IMR-90 (cell line): ENCODE results near the gene LRP1B. TPM values are rescaled to one million over a fixed set of nuclear protein-coding genes. Genes with fewer than 3 reads are reported as not detected.

ENCODE experiments used
- ATAC-seq: fragments of 200-7000 bp; cut with Tn5 transposase; 2 replicates; pipeline ENCODE4 v1.9.1; 2020; ENCODE audit warnings: low read depth, mild to moderate bottlenecking, moderate library complexity
- BruUV-seq: library from RNA; stranded (reverse); fragments of 400-500 nt; replicated peaks from 2 replicates; lab custom pipeline; 2021; lab: Mats Ljungman, UMichigan
- CTCF ChIA-PET: fragments of 300-600 bp; formaldehyde crosslinking; extraction: SDS; loops from one replicate; lab custom pipeline; 2021; ENCODE audit warnings: antibody characterized with exemption; lab: Yijun Ruan, JAX
- POLR2A ChIA-PET: fragments of 300-600 bp; sonication (Branson Sonifier 250); formaldehyde crosslinking; loops from one replicate; lab custom pipeline; 2022; ENCODE audit warnings: antibody characterized with exemption; ENCODE audit not compliant: unreplicated experiment; lab: Charles Lee
- DNase-seq: peaks from one replicate; pipeline ENCODE4 v3.0.0; 2013
- H2AFZ ChIP-seq: replicated peaks from 2 replicates; pipeline ENCODE3; 2013; ENCODE audit warnings: low read length, mild to moderate bottlenecking; ENCODE audit not compliant: poor library complexity
- H2AK5ac ChIP-seq: 2 replicates; pipeline ENCODE4 v1.6.1; 2013; ENCODE audit warnings: low read depth, low read length, inconsistent platforms
- H2AK9ac ChIP-seq: replicated peaks from 2 replicates; pipeline ENCODE3; 2013; ENCODE audit warnings: mild to moderate bottlenecking, low read depth, low read length, moderate library complexity; ENCODE audit not compliant: poor library complexity
- H2BK120ac ChIP-seq: 2 replicates; pipeline ENCODE4 v1.6.1; 2013; ENCODE audit warnings: low read depth, low read length, inconsistent platforms
- H2BK15ac ChIP-seq: 3 replicates; pipeline ENCODE4 v1.6.1; 2013; ENCODE audit warnings: low read depth, low read length, inconsistent platforms
- H2BK20ac ChIP-seq: 2 replicates; pipeline ENCODE4 v1.6.1; 2013; ENCODE audit warnings: low read depth, mild to moderate bottlenecking, inconsistent platforms, low read length, moderate library complexity
- H2BK5ac ChIP-seq: 2 replicates; pipeline ENCODE4 v1.6.1; 2013; ENCODE audit warnings: mild to moderate bottlenecking, low read depth, low read length, inconsistent platforms; ENCODE audit not compliant: poor library complexity, severe bottlenecking
- H3K14ac ChIP-seq: replicated peaks from 2 replicates; pipeline ENCODE4 v1.6.1; 2013; ENCODE audit warnings: low read depth, low read length, inconsistent platforms
- H3K18ac ChIP-seq: 2 replicates; pipeline ENCODE4 v1.6.1; 2013; ENCODE audit warnings: low read depth, low read length, control low read depth
- H3K23ac ChIP-seq: 2 replicates; pipeline ENCODE4 v1.6.1; 2013; ENCODE audit warnings: low read depth, low read length, inconsistent platforms
- H3K27ac ChIP-seq: 2 replicates; pipeline ENCODE4 v1.5.1; 2013; ENCODE audit warnings: mild to moderate bottlenecking, control low read depth, low read length; ENCODE audit not compliant: insufficient read depth
- H3K27me3 ChIP-seq: 2 replicates; pipeline ENCODE4 v1.6.1; 2013; ENCODE audit warnings: low read length; ENCODE audit not compliant: control insufficient read depth, insufficient read depth
- H3K36me3 ChIP-seq: 2 replicates; pipeline ENCODE4 v1.6.1; 2013; ENCODE audit warnings: low read length, mixed read lengths; ENCODE audit not compliant: control insufficient read depth, insufficient read depth
- H3K4ac ChIP-seq: 2 replicates; pipeline ENCODE4 v1.6.1; 2013; ENCODE audit warnings: low read depth, low read length, inconsistent platforms
- H3K4me1 ChIP-seq: 2 replicates; pipeline ENCODE4 v1.6.1; 2013; ENCODE audit warnings: low read length, mixed read lengths; ENCODE audit not compliant: control insufficient read depth, insufficient read depth
- H3K4me2 ChIP-seq: 2 replicates; pipeline ENCODE4 v1.6.1; 2013; ENCODE audit warnings: low read depth, mild to moderate bottlenecking, control low read depth, low read length, moderate library complexity
- H3K4me3 ChIP-seq: 2 replicates; pipeline ENCODE4 v1.5.1; 2013; ENCODE audit warnings: low read depth, mild to moderate bottlenecking, control low read depth, low read length, moderate library complexity; ENCODE audit not compliant: insufficient read depth
- H3K56ac ChIP-seq: 2 replicates; pipeline ENCODE4 v1.6.1; 2013; ENCODE audit warnings: low read length, inconsistent platforms; ENCODE audit not compliant: insufficient read depth; ENCODE audit errors: extremely low read depth
- H3K79me1 ChIP-seq, 2 experiments: 2 replicates each; pipeline ENCODE4 v1.6.1; 2013; ENCODE audit warnings: low read length in 2 of 2, inconsistent platforms in 1 of 2, low read depth in 1 of 2
- H3K9ac ChIP-seq: 2 replicates; pipeline ENCODE4 v1.6.1; 2013; ENCODE audit warnings: low read depth, low read length, control low read depth
- H3K9me1 ChIP-seq: 2 replicates; pipeline ENCODE4 v1.6.1; 2013; ENCODE audit warnings: low read length, inconsistent platforms; ENCODE audit not compliant: insufficient read depth
- H3K9me3 ChIP-seq: 2 replicates; pipeline ENCODE4 v1.6.1; 2013; ENCODE audit warnings: low read length; ENCODE audit not compliant: control insufficient read depth, insufficient read depth
- H4K20me1 ChIP-seq: 2 replicates; pipeline ENCODE4 v1.6.1; 2013; ENCODE audit warnings: low read length, inconsistent platforms; ENCODE audit not compliant: insufficient read depth
- H4K5ac ChIP-seq: 2 replicates; pipeline ENCODE4 v1.6.1; 2013; ENCODE audit warnings: mild to moderate bottlenecking, low read depth, low read length, control low read depth
- H4K8ac ChIP-seq, 2 experiments: 2 replicates each; pipeline ENCODE4 v1.6.1; 2013; ENCODE audit warnings: low read depth in 2 of 2, low read length in 2 of 2, control low read depth in 1 of 2, inconsistent platforms in 1 of 2
- H4K91ac ChIP-seq: 2 replicates; pipeline ENCODE4 v1.6.1; 2013; ENCODE audit warnings: low read depth, low read length, inconsistent platforms; ENCODE audit not compliant: insufficient read depth
- BHLHE40 ChIP-seq: fragments of 150-350 bp; IDR thresholded peaks from 2 replicates; pipeline ENCODE4 v1.6.1; 2016; ENCODE audit warnings: mild to moderate bottlenecking, low read depth, low read length
- CEBPB ChIP-seq: IDR thresholded peaks from 2 replicates; pipeline ENCODE4 v1.6.1; 2012; ENCODE audit warnings: low read depth, low read length, improper control_type of control experiment
- CHD1 ChIP-seq: IDR thresholded peaks from 2 replicates; pipeline ENCODE4 v1.6.1; 2012; ENCODE audit warnings: low read depth, low read length, improper control_type of control experiment
- FOS ChIP-seq: fragments of 150-350 bp; IDR thresholded peaks from 2 replicates; pipeline ENCODE4 v1.6.1; 2016; ENCODE audit warnings: low read depth, low read length
- MAFK ChIP-seq: IDR thresholded peaks from 2 replicates; pipeline ENCODE4 v1.6.1; 2012; ENCODE audit warnings: low read depth, low read length, improper control_type of control experiment
- MAZ ChIP-seq: IDR thresholded peaks from 2 replicates; pipeline ENCODE4 v1.6.1; 2012; ENCODE audit warnings: low read depth, mild to moderate bottlenecking, low read length, improper control_type of control experiment, moderate library complexity, borderline replicate concordance
- MXI1 ChIP-seq: IDR thresholded peaks from 2 replicates; pipeline ENCODE4 v1.6.1; 2012; ENCODE audit warnings: low read depth, mild to moderate bottlenecking, low read length, moderate library complexity, borderline replicate concordance
- NFE2L2 ChIP-seq: fragments of 150-350 bp; IDR thresholded peaks from 2 replicates; pipeline ENCODE4 v1.6.1; 2016; ENCODE audit warnings: low read depth, mild to moderate bottlenecking, low read length
- POLR2A ChIP-seq: IDR thresholded peaks from 2 replicates; pipeline ENCODE4 v1.6.1; 2012; ENCODE audit warnings: mild to moderate bottlenecking, low read depth, low read length
- RAD21 ChIP-seq: IDR thresholded peaks from 2 replicates; pipeline ENCODE4 v1.6.1; 2012; ENCODE audit warnings: low read length, improper control_type of control experiment
- RCOR1 ChIP-seq: IDR thresholded peaks from 2 replicates; pipeline ENCODE4 v1.6.1; 2012; ENCODE audit warnings: mild to moderate bottlenecking, low read length, improper control_type of control experiment; ENCODE audit not compliant: insufficient replicate concordance
- RFX5 ChIP-seq: IDR thresholded peaks from 2 replicates; pipeline ENCODE4 v1.8.0; 2012; ENCODE audit warnings: low read depth, mild to moderate bottlenecking, low read length, moderate library complexity
- SMC3 ChIP-seq: fragments of 150-350 bp; IDR thresholded peaks from 2 replicates; pipeline ENCODE4 v1.6.1; 2016; ENCODE audit warnings: low read depth, mild to moderate bottlenecking, antibody characterized with exemption, low read length, moderate library complexity
- WGBS, 2 experiments: methylation state at CpG; one replicate each; pipeline versions ENCODE4 v1.1.5 to v1.1.7; 2013; ENCODE audit warnings: missing lambda C conversion rate in 2 of 2; ENCODE audit not compliant: insufficient read length in 1 of 2; ENCODE audit errors: extremely low coverage in 2 of 2; 5-methylcytosine and 5-hydroxymethylcytosine counted together
- dilution Hi-C: fragments of 300-500 bp; cut with HindIII; formaldehyde crosslinking; loops from one replicate; pipeline ENCODE4 v1.14.3; 2018; ENCODE audit warnings: low sequenced_read_pairs; ENCODE audit not compliant: unreplicated experiment
- in situ Hi-C: fragments of 300-500 bp; cut with MboI; formaldehyde crosslinking; loops from 3 replicates; pipeline ENCODE4 v1.14.3; 2019; ENCODE audit warnings: low sequenced_read_pairs, inconsistent platforms, mixed read lengths
- intact Hi-C: fragments of 100-400 bp; cut with micrococcal nuclease; formaldehyde crosslinking; loops from 2 replicates; pipeline ENCODE4 v1.10.0; 2022
- polyA plus RNA-seq, 3 experiments: library from polyadenylated mRNA; depleted of rRNA; stranded (reverse); fragments of >200 nt; gene quantifications; 2 replicates each; pipeline ENCODE4 v1.2.3, GENCODE V29; 2012; ENCODE audit warnings: low replicate concordance in 1 of 3
- total RNA-seq: library from RNA; depleted of rRNA; stranded (reverse); fragments of >200 nt; gene quantifications from 2 replicates; pipeline ENCODE4 v1.2.3, GENCODE V29; 2012
- TF ChIP-seq, protein P1 (sequence below): fragments of 150-350 bp; IDR thresholded peaks from 2 replicates; pipeline ENCODE4 v1.6.1; 2017; ENCODE audit warnings: mild to moderate bottlenecking, antibody characterized with exemption, low read length, low read depth
- TF ChIP-seq, protein P2 (sequence below): conservative IDR thresholded peaks from 2 replicates; pipeline ENCODE4 v1.5.1; 2012; ENCODE audit warnings: mild to moderate bottlenecking, low read depth, low read length, improper control_type of control experiment
- TF ChIP-seq, protein P3 (sequence below): fragments of 150-350 bp; IDR thresholded peaks from 2 replicates; pipeline ENCODE4 v1.6.1; 2016; ENCODE audit warnings: low read depth, mild to moderate bottlenecking, low read length, moderate library complexity, borderline replicate concordance

The LRP1B gene
- total and polyA plus RNA-seq, 2 of the 4 experiments (the other 2 are of a cell fraction) = under 0.01 to 0.02 TPM

DNA sequence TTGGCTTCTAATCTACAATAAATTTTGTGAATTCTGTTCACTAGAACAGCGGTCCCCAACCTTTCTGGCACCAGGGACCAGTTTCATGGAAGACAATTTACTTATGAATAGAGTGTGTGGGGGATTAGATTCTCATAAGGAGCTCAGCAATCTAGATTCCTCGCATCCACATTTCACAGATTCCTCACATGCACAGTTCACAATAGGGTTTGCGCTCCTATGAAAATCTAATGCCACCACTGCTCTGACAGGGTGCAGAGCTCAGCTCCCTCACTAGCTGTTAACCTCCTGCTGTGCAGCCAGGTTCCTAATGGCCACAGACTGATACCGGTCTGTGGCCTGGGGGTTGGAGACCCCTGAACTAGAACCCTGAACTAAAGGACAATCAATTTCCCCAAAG, 1782.0 kb downstream of the LRP1B start:
- ATAC-seq = no peak
- BruUV-seq = no TSS peak

More for the DNA sequence above, 1782.0 kb downstream of the LRP1B start:
- H2AFZ ChIP-seq = no peak overlapping the region
- DNase-seq = no peak
- H3K79me1 ChIP-seq = no peaks in the 10 kb centered on the region
- H2BK120ac ChIP-seq = no peak overlapping the region
- H3K56ac ChIP-seq = no peak overlapping the region
- H2BK15ac ChIP-seq = no peak overlapping the region
- no peaks in the 10 kb centered on the region for H3K9me3 ChIP-seq
- H3K27ac ChIP-seq = no peak overlapping the region
- no peaks in the 10 kb centered on the region for H3K4me1 ChIP-seq
- no peak overlapping the region for H2AK9ac ChIP-seq
- H3K4me2 ChIP-seq = no peak overlapping the region
- H3K27me3 ChIP-seq = no peaks in the 10 kb centered on the region
- TF ChIP-seq, protein P1, sequence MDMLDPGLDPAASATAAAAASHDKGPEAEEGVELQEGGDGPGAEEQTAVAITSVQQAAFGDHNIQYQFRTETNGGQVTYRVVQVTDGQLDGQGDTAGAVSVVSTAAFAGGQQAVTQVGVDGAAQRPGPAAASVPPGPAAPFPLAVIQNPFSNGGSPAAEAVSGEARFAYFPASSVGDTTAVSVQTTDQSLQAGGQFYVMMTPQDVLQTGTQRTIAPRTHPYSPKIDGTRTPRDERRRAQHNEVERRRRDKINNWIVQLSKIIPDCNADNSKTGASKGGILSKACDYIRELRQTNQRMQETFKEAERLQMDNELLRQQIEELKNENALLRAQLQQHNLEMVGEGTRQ = no peak
- TF ChIP-seq BHLHE40 (no peak), FOS (no peak), RAD21 (no peak), MAFK (no peak), RFX5 (no peak), MXI1 (no peak), MAZ (no peak), RCOR1 (no peak), POLR2A (no peak), NFE2L2 (no peak), CHD1 (no peak), SMC3 (no peak), CEBPB (no peak)
- TF ChIP-seq, protein P2, sequence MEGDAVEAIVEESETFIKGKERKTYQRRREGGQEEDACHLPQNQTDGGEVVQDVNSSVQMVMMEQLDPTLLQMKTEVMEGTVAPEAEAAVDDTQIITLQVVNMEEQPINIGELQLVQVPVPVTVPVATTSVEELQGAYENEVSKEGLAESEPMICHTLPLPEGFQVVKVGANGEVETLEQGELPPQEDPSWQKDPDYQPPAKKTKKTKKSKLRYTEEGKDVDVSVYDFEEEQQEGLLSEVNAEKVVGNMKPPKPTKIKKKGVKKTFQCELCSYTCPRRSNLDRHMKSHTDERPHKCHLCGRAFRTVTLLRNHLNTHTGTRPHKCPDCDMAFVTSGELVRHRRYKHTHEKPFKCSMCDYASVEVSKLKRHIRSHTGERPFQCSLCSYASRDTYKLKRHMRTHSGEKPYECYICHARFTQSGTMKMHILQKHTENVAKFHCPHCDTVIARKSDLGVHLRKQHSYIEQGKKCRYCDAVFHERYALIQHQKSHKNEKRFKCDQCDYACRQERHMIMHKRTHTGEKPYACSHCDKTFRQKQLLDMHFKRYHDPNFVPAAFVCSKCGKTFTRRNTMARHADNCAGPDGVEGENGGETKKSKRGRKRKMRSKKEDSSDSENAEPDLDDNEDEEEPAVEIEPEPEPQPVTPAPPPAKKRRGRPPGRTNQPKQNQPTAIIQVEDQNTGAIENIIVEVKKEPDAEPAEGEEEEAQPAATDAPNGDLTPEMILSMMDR = no peak
- TF ChIP-seq, protein P3, sequence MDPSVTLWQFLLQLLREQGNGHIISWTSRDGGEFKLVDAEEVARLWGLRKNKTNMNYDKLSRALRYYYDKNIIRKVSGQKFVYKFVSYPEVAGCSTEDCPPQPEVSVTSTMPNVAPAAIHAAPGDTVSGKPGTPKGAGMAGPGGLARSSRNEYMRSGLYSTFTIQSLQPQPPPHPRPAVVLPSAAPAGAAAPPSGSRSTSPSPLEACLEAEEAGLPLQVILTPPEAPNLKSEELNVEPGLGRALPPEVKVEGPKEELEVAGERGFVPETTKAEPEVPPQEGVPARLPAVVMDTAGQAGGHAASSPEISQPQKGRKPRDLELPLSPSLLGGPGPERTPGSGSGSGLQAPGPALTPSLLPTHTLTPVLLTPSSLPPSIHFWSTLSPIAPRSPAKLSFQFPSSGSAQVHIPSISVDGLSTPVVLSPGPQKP = no peak
- no peak overlapping the region for H4K5ac ChIP-seq
- H3K4ac ChIP-seq = no peak overlapping the region
- no peaks in the 10 kb centered on the region for H3K36me3 ChIP-seq
- H3K23ac ChIP-seq = no peak overlapping the region
- H4K8ac ChIP-seq = no peak overlapping the region
- ChIA-PET CTCF (no interaction called here), POLR2A (no interaction called here)
- dilution Hi-C loops = no loop called here
- H4K91ac ChIP-seq = no peak overlapping the region
- no peak overlapping the region for H2AK5ac ChIP-seq
- 67% methylated on average over 1 of the region's 4 CpGs; no CpG with 5 or more reads in 1 of the 2 experiments for WGBS, 2 experiments
- no peak overlapping the region for H3K14ac ChIP-seq
- no peak overlapping the region for H3K9ac ChIP-seq
- intact Hi-C loops = no loop called here
- in situ Hi-C loops = no loop called here
- no peaks in the 10 kb centered on the region for H3K9me1 ChIP-seq
- H3K4me3 ChIP-seq = no peak overlapping the region
- H2BK20ac ChIP-seq = no peak overlapping the region
- H4K20me1 ChIP-seq = no peaks in the 10 kb centered on the region
- H2BK5ac ChIP-seq = no peak overlapping the region
- no peak overlapping the region for H3K18ac ChIP-seq
